ENCODE measurements around the gene NCAM1. TPM values are rescaled to one million over a fixed set of nuclear protein-coding genes. Genes with fewer than 3 reads are reported as not detected.

The NCAM1 gene
- total RNA-seq, 1 donor from 2014 or later = 226 TPM

DNA sequence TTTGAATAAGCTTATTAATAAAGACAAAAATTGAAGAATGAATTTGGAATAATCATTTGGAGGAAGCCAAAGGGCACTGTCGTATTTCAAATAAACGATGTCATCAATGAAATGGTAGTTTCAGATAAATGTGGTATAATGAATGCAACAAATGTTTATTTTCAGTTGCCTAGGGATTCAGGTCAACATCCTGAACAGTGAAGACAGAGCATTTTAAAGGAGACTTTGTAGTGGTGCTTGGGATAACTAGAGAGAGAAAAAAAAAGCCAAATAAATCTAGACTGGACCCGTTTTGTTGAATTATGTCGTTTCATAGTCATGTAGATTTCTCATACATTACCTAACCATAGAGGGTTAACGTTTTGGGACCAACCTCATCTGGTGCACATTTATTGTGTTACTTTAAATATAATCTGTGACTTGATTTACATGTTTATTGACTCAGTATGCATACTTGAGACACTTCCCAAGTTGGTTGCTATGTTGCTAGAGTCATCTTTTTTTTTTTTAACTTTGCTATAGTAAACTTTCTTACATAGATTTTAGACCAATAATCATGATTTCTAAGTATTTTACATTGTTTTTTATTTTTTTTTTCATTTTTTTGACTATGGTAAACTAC lies 111.1 kb downstream of the NCAM1 start:
- ATAC-seq (ENCODE audit: poor library complexity) (no peak), DNase-seq (no peak)
- intact Hi-C loops (cut with DNase I) = no loop called here

GRCh38 chr11:113073290-113073953 lies 112.2 kb downstream of the NCAM1 start:
- peak; percentile 72 for ATAC-seq (ENCODE audit: poor library complexity)
- intact Hi-C loops (cut with DNase I) = no loop called here
- DNase-seq = no peak

GRCh38 chr11:113075586-113076095 lies 114.4 kb downstream of the NCAM1 start:
- DNase-seq (no peak), ATAC-seq (ENCODE audit: poor library complexity) (no peak)
- intact Hi-C loops (cut with DNase I) = no loop called here

- DNase-seq (no peak), ATAC-seq (ENCODE audit: poor library complexity) (peak; percentile 8)
- intact Hi-C loops (cut with DNase I) = no loop called here
These were observed 116.2 kb downstream of the NCAM1 start for GRCh38 chr11:113077379-113077778.

DNA sequence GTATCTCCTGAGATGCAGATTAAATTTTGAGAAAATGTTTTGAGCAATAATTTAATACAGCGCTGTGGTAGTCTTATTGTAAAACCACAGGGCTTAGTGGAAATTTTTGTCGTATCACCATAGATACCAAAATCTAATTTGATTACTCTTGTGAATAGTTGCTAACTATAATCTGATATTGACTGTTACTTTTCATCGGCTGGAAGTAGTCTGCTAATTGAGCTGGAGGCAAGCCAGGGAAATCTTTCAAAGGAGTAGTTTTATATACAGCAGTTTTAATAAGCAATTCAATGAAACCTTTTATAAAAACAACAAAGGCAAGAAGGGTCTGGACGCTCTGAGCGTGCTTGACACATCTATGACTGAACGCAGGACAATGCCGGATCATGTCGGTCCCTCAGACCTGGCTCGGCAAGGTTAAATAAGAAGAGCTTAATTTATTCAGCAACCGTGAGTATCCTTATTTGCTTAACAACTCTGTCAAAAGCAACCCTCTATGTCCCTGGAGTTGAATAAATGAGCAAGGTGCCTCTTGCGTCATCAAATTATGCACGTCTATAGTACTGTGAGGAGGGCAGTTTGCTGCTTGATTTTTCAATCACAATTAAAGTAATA lies 121.2 kb downstream of the NCAM1 start:
- intact Hi-C loops (cut with DNase I) = no loop called here

DNA sequence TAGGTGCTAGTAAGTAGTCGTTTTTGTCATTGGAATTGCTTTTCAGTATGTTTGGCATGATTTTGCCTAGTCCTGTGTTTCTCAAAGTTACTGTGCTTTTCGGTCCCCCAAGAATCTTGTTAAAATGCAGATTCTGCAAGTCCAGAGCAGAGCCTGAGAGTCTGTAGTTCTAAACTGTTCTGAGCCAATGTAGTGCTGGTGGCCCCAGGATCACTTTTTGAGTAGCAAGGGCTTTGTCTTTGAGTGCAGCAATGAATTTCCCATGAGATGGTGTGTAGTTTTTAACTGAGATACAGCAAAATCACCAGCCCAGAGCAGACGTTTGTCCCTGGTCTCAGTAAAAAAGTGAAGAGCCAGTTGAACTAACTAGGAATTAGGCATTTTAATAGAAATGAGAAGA lies 122.4 kb downstream of the NCAM1 start:
- ATAC-seq (ENCODE audit: poor library complexity) (no peak), DNase-seq (no peak)
- intact Hi-C loops (cut with DNase I) = no loop called here

More for the DNA sequence above, 121.2 kb downstream of the NCAM1 start:
- DNase-seq = no peak
- no peak for ATAC-seq (ENCODE audit: poor library complexity)

DNA sequence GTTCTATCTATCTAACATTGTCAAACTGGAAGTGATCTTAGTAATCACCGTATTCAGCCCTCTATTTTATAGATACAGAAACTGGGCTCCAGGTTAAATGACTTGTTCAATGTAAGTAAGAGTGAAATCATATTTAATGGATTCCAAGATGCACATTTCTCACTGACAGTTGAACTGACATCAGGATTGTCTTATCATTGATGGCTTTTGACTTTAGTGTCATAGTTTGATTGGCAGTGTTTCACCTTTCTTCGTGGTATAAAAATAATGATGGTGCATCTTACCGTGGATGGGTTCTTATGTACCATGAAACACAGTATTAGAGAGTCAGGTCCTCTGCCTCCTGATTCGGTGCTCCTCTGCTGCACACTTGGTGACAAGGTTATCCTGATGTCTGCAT lies 123.1 kb downstream of the NCAM1 start:
- intact Hi-C loops (cut with DNase I) = no loop called here
- DNase-seq (no peak), ATAC-seq (ENCODE audit: poor library complexity) (no peak)

DNA sequence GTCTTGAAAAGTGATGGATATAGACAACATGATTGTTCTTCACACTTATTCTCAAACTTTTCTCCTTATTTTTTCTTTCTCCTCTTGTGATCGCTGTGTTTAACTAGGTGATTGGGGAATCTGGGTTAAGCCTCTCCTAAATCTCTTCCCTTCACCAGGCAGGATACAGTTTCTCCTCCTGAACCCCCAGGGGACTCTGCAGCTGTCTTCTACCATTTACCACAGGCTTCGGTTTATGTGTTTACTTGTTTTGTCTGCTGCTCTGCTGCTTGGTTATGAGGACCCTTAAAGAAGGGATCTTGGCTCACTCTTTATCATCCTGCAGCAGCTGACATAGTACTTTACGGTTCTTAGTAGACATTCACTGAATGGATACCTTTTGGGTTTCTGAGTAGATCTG lies 124.2 kb downstream of the NCAM1 start:
- DNase-seq = no peak
- intact Hi-C loops (cut with DNase I) = no loop called here
- ATAC-seq (ENCODE audit: poor library complexity) = no peak

- intact Hi-C loops (cut with DNase I) = no loop called here
- ATAC-seq (ENCODE audit: poor library complexity) (no peak), DNase-seq (no peak)
These were observed 126.5 kb downstream of the NCAM1 start for GRCh38 chr11:113087706-113088105.

DNA sequence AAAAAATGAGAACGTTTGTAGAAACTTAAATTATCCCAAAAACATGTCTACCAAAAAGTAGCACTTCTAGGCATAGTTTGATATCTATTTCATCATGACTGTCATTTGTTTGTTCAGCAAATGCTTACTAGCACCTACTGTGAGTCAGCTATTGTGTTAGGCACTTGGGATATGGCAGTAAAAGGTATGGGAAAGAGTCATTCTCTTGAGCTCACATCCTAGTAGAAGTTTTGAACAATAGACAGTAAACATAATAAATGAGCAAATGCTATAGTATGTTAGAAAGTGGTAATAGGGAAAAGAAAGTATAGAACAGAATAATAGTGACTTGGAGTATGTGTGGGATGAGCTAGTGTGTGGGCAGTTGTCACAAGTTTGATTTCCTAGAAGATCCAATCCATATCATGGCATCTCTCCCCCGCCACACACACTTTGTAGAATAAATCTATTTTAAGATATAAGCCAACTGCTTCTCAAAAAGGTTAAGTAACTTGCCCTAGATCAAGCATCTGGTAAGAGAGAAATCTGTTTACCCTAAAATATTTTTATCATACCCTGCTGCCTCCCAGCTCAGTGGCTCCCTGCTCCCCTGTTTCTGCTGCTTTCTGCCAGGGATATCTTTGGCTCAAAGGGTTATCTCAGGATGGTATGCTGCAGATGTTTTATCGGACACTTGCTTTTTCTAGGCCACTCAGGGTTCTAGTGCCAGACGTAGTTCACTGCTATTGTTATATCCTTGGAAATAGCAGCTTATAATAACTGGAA lies 129.7 kb downstream of the NCAM1 start:
- DNase-seq (no peak), ATAC-seq (ENCODE audit: poor library complexity) (peak; percentile 34)
- intact Hi-C loops (cut with DNase I) = no loop called here

GRCh38 chr11:113091481-113091780 lies 130.2 kb downstream of the NCAM1 start:
- no peak for ATAC-seq (ENCODE audit: poor library complexity)
- no peak for DNase-seq
- intact Hi-C loops (cut with DNase I) = no loop called here

GRCh38 chr11:113096648-113097047 lies 135.4 kb downstream of the NCAM1 start:
- no peak for ATAC-seq (ENCODE audit: poor library complexity)
- DNase-seq = no peak
- intact Hi-C loops (cut with DNase I) = no loop called here

DNA sequence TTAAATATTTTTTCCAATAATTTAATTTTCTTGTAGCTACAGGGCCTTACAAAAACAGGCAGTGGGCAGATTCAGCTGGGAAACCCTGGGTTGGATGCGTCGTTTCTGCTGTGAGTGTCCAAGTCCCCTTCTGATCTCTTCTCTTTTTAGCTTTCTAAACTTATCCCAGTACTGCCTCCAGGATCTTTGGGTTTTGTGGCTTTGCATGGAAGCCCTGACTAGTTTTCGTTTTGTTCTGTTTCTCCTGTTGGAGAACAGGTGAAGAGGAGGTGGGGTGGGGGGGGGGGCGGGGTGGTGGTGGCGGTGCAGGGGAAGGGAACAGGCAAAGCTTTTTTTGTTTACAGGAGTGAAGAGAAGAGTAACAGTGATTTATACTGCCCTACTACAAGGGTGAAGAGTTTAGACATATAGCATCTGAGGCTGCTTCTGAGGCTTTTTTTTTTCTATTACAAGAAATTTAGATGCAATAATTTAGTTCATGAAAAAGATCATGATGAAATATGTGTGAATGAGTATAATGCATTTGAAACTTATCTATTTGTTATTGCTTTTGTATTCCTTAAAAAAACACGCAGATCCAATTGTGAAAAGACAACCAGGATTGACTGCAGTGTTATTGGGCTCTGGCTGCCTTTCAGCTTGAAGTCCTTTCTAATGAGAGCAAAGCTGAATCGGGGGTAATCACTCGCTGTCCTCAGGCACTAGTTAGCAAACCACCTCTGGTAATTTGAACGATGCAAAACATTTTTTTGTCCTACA lies 142.9 kb downstream of the NCAM1 start:
- ATAC-seq (ENCODE audit: poor library complexity) (peak; percentile 52), DNase-seq (no peak)
- intact Hi-C loops (cut with DNase I) = no loop called here

- peak; percentile 23 for ATAC-seq (ENCODE audit: poor library complexity)
- no peak for DNase-seq
- intact Hi-C loops (cut with DNase I) = no loop called here
These were observed 143.6 kb downstream of the NCAM1 start for GRCh38 chr11:113104691-113105251.

- intact Hi-C loops (cut with DNase I) = no loop called here
- DNase-seq = no peak
These were observed 144.4 kb downstream of the NCAM1 start for GRCh38 chr11:113105592-113105991.

GRCh38 chr11:113106507-113106906 lies 145.3 kb downstream of the NCAM1 start:
- ATAC-seq (ENCODE audit: poor library complexity) (no peak), DNase-seq (no peak)
- intact Hi-C loops (cut with DNase I) = no loop called here

More at GRCh38 chr11:113105592-113105991, 144.4 kb downstream of the NCAM1 start:
- peak; percentile 88 for ATAC-seq (ENCODE audit: poor library complexity)

- ATAC-seq (ENCODE audit: poor library complexity) (no peak), DNase-seq (no peak)
- intact Hi-C loops (cut with DNase I) = loop anchor here (10.0 kb wide), 3 partner anchors 145 to 525 kb away; partner anchors contain the start of gene NCAM1
These were observed 148.8 kb downstream of the NCAM1 start for GRCh38 chr11:113110046-113110445.

DNA sequence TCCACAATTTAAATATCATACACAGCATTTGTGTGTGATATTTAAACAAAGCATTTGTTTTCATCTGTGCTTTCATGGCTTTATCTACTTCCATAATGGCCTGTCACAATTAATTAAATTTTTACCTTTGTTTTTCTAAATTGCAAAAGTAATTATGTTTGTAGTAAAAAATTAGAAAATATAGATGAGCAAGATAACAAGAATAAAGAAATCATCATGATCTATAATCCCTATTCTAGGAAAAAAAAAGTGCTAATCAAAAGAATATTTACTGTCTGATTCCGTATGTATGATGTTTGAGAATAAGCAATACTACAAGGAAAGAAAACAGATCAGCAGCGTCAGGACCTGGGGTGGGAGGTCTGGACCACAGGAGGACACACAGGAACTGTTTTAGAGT lies 149.9 kb downstream of the NCAM1 start:
- DNase-seq (no peak), ATAC-seq (ENCODE audit: poor library complexity) (no peak)
- intact Hi-C loops (cut with DNase I) = loop anchor here (10.0 kb wide), 3 partner anchors 146 to 526 kb away; partner anchors contain the start of gene NCAM1
